HepG2 (cell line): ENCODE measurements around the gene SKIC2. TPM values are rescaled to one million over a fixed set of nuclear protein-coding genes. Genes with fewer than 3 reads are reported as not detected.
A peak's percentile ranks its signal among the peaks of the same experiment; 100 is the strongest.

ENCODE experiments used
- BRCA1 ChIP-seq: sonication (generic); formaldehyde crosslinking; IDR thresholded peaks from 2 replicates; pipeline ENCODE4 v1.4.0; 2020; ENCODE audit warnings: missing genetic modification reagents
- GLI4 ChIP-seq: sonication (generic); formaldehyde crosslinking; IDR thresholded peaks from 2 replicates; pipeline ENCODE4 v1.5.1; 2020; ENCODE audit warnings: missing genetic modification reagents, mild to moderate bottlenecking, moderate library complexity, borderline replicate concordance
- MIER2 ChIP-seq: IDR thresholded peaks from 2 replicates; pipeline ENCODE4 v1.6.1; 2016; ENCODE audit warnings: missing biosample characterization, missing genetic modification reagents
- MZF1 ChIP-seq: sonication (generic); formaldehyde crosslinking; IDR thresholded peaks from 2 replicates; pipeline ENCODE4 v1.8.1; 2023; ENCODE audit warnings: mild to moderate bottlenecking, missing genetic modification reagents, borderline replicate concordance
- NCOA1 ChIP-seq: sonication (generic); formaldehyde crosslinking; IDR thresholded peaks from 2 replicates; pipeline ENCODE4 v1.9.0; 2021; ENCODE audit warnings: missing genetic modification reagents
- NFYC ChIP-seq: IDR thresholded peaks from 2 replicates; pipeline ENCODE4 v1.6.1; 2016; ENCODE audit warnings: missing genetic modification reagents, missing compliant biosample characterization
- PBX3 ChIP-seq: sonication (generic); formaldehyde crosslinking; IDR thresholded peaks from 2 replicates; pipeline ENCODE4 v1.8.1; 2023; ENCODE audit warnings: missing genetic modification reagents, inconsistent platforms, borderline replicate concordance
- PLRG1 ChIP-seq: fragments of 450-650 bp; conservative IDR thresholded peaks from 2 replicates; pipeline ENCODE4 v1.6.1; 2016
- SNAPC2 ChIP-seq: sonication (generic); formaldehyde crosslinking; IDR thresholded peaks from 2 replicates; pipeline ENCODE4 v1.8.1; 2022; ENCODE audit warnings: mild to moderate bottlenecking, missing genetic modification reagents
- ZBTB20 ChIP-seq: sonication (generic); formaldehyde crosslinking; IDR thresholded peaks from 2 replicates; pipeline ENCODE4 v1.8.1; 2023; ENCODE audit warnings: missing genetic modification reagents, low read depth, mild to moderate bottlenecking, borderline replicate concordance
- ZBTB25 ChIP-seq: IDR thresholded peaks from 2 replicates; pipeline ENCODE4 v1.6.1; 2018; ENCODE audit warnings: missing genetic modification reagents
- ZBTB39 ChIP-seq: sonication (generic); formaldehyde crosslinking; IDR thresholded peaks from 2 replicates; pipeline ENCODE4 v1.5.0; 2020; ENCODE audit warnings: missing genetic modification reagents
- ZFP62 ChIP-seq: sonication (generic); formaldehyde crosslinking; IDR thresholded peaks from 2 replicates; pipeline ENCODE4 v1.4.0; 2020; ENCODE audit warnings: missing genetic modification reagents
- ZNF335 ChIP-seq: sonication (generic); formaldehyde crosslinking; IDR thresholded peaks from 2 replicates; pipeline ENCODE4 v1.4.0; 2020; ENCODE audit warnings: missing genetic modification reagents
- ZNF562 ChIP-seq: sonication (generic); formaldehyde crosslinking; IDR thresholded peaks from 2 replicates; pipeline ENCODE4 v1.8.0; 2022; ENCODE audit warnings: missing genetic modification reagents, borderline replicate concordance
- ZNF563 ChIP-seq: sonication (generic); formaldehyde crosslinking; IDR thresholded peaks from 2 replicates; pipeline ENCODE4 v1.8.0; 2022; ENCODE audit warnings: mild to moderate bottlenecking, moderate library complexity, missing genetic modification reagents
- polyA plus RNA-seq, 8 experiments: library from polyadenylated mRNA; depleted of rRNA in 3 of 8; stranded (reverse) in 7 of 8; unstranded in 1 of 8; fragments of >200 nt; fragmentation: Illumina TruSeq in 4 of 8; extraction: Trizol in 4 of 8; gene quantifications; 2 replicates each; pipeline versions ENCODE4 v1.2.1 to v1.2.3, GENCODE V29; 2011 to 2016; ENCODE audit warnings: low read depth in 4 of 8, missing spikeins in 1 of 8, mixed read lengths in 1 of 8; ENCODE audit not compliant: insufficient read depth in 1 of 8
- total RNA-seq, 5 experiments: library from RNA; depleted of rRNA; stranded (reverse); fragments of >200 nt; fragmentation: Illumina TruSeq; extraction: Trizol; gene quantifications; 2 replicates each; pipeline ENCODE4 v1.2.3, GENCODE V29; 2016; ENCODE audit warnings: low read depth in 1 of 5
- TF ChIP-seq, protein P1 (sequence below): sonication (generic); formaldehyde crosslinking; IDR thresholded peaks from 2 replicates; pipeline ENCODE4 v1.4.0; 2020; ENCODE audit warnings: missing genetic modification reagents
- TF ChIP-seq, protein P2 (sequence below): sonication (generic); formaldehyde crosslinking; IDR thresholded peaks from 2 replicates; pipeline ENCODE4 v1.8.0; 2022; ENCODE audit warnings: mild to moderate bottlenecking, missing genetic modification reagents, moderate library complexity

SKIC2 gene
- total and polyA plus RNA-seq, 2 of the 13 experiments (the other 11 are each of a cell fraction or from before 2014, with no cell fraction given), result 67.1 to 68.4 TPM

- no peak for TF ChIP-seq PLRG1
- TF ChIP-seq ZNF562 (CRISPR knock-in tag), result peak; percentile 61; the same call in 1 of the 2 replicates
- TF ChIP-seq GLI4 (CRISPR knock-in tag), result no peak; the same call in 1 of the 2 replicates
- TF ChIP-seq, protein P1, sequence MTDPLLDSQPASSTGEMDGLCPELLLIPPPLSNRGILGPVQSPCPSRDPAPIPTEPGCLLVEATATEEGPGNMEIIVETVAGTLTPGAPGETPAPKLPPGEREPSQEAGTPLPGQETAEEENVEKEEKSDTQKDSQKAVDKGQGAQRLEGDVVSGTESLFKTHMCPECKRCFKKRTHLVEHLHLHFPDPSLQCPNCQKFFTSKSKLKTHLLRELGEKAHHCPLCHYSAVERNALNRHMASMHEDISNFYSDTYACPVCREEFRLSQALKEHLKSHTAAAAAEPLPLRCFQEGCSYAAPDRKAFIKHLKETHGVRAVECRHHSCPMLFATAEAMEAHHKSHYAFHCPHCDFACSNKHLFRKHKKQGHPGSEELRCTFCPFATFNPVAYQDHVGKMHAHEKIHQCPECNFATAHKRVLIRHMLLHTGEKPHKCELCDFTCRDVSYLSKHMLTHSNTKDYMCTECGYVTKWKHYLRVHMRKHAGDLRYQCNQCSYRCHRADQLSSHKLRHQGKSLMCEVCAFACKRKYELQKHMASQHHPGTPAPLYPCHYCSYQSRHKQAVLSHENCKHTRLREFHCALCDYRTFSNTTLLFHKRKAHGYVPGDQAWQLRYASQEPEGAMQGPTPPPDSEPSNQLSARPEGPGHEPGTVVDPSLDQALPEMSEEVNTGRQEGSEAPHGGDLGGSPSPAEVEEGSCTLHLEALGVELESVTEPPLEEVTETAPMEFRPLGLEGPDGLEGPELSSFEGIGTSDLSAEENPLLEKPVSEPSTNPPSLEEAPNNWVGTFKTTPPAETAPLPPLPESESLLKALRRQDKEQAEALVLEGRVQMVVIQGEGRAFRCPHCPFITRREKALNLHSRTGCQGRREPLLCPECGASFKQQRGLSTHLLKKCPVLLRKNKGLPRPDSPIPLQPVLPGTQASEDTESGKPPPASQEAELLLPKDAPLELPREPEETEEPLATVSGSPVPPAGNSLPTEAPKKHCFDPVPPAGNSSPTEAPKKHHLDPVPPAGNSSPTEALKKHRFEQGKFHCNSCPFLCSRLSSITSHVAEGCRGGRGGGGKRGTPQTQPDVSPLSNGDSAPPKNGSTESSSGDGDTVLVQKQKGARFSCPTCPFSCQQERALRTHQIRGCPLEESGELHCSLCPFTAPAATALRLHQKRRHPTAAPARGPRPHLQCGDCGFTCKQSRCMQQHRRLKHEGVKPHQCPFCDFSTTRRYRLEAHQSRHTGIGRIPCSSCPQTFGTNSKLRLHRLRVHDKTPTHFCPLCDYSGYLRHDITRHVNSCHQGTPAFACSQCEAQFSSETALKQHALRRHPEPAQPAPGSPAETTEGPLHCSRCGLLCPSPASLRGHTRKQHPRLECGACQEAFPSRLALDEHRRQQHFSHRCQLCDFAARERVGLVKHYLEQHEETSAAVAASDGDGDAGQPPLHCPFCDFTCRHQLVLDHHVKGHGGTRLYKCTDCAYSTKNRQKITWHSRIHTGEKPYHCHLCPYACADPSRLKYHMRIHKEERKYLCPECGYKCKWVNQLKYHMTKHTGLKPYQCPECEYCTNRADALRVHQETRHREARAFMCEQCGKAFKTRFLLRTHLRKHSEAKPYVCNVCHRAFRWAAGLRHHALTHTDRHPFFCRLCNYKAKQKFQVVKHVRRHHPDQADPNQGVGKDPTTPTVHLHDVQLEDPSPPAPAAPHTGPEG (CRISPR knock-in tag), result no peak; the same call in 1 of the 2 replicates
- no peak; the same call in none of the 2 replicates for TF ChIP-seq SNAPC2 (CRISPR knock-in tag)
- TF ChIP-seq NFYC (CRISPR knock-in tag), result peak; percentile 82
- peak; percentile 75 for TF ChIP-seq ZNF335 (CRISPR knock-in tag)
- TF ChIP-seq ZBTB20 (CRISPR knock-in tag), result no peak
- peak; percentile 97 for TF ChIP-seq ZBTB25 (CRISPR knock-in tag)
- TF ChIP-seq BRCA1 (CRISPR knock-in tag), result peak; percentile 88; the same call in 1 of the 2 replicates
- TF ChIP-seq, protein P2, sequence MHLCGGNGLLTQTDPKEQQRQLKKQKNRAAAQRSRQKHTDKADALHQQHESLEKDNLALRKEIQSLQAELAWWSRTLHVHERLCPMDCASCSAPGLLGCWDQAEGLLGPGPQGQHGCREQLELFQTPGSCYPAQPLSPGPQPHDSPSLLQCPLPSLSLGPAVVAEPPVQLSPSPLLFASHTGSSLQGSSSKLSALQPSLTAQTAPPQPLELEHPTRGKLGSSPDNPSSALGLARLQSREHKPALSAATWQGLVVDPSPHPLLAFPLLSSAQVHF (CRISPR knock-in tag), result peak; percentile 72; the same call in 1 of the 2 replicates
- TF ChIP-seq MZF1 (CRISPR knock-in tag), result no peak
- TF ChIP-seq ZBTB39 (CRISPR knock-in tag), result no peak
- TF ChIP-seq NCOA1, result peak; percentile 90
- TF ChIP-seq MIER2 (CRISPR knock-in tag), result no peak
- 0 out of 2 replicates have a peak, but pooled peaks have one; percentile 88 for TF ChIP-seq ZFP62 (CRISPR knock-in tag)
- peak; percentile 47; the same call in 1 of the 2 replicates for TF ChIP-seq PBX3 (CRISPR knock-in tag)
- TF ChIP-seq ZNF563 (CRISPR knock-in tag), result peak; percentile 83; the same call in 1 of the 2 replicates
Measured at GRCh38 chr6:31971993-31972708, 13.2 kb downstream of the SKIC2 start, which contains the start of gene DXO (continued).
